Smooth muscle cell of the brain vasculature (primary cell): Measurements from ENCODE around the gene NME7.
"Not testable (repeated sequence)": the region's sequence is repeated elsewhere in the genome, so short reads cannot be mapped to it uniquely, and the experiment has no call there.

ENCODE experiments used
- DNase-seq: peaks from one replicate; pipeline ENCODE4 v3.0.0-alpha.2; 2012; ENCODE audit warnings: low read depth, low spot score

The NME7 gene

GRCh38 chr1:169235568-169235967 lies 132.0 kb downstream of the NME7 start:
- no peak for DNase-seq

- no peak for DNase-seq
Observed at GRCh38 chr1:169234780-169235179, 132.8 kb downstream of the NME7 start.

GRCh38 chr1:169217636-169218035 lies 150.0 kb downstream of the NME7 start:
- no peak for DNase-seq

GRCh38 chr1:169214598-169214997 lies 153.0 kb downstream of the NME7 start:
- DNase-seq, result no peak

- DNase-seq, result no peak
Observed at GRCh38 chr1:169212088-169212487, 155.5 kb downstream of the NME7 start.

- no peak for DNase-seq
Observed at GRCh38 chr1:169207797-169208520, 159.6 kb downstream of the NME7 start.

- no peak for DNase-seq
Observed at GRCh38 chr1:169204157-169204556, 163.4 kb downstream of the NME7 start.

GRCh38 chr1:169202791-169203665 lies 164.6 kb downstream of the NME7 start:
- no peak for DNase-seq

GRCh38 chr1:169201084-169201619 lies 166.4 kb downstream of the NME7 start:
- no peak for DNase-seq

GRCh38 chr1:169200319-169200718 lies 167.3 kb downstream of the NME7 start:
- DNase-seq, result no peak

- DNase-seq, result no peak
Observed at GRCh38 chr1:169196581-169196980, 171.0 kb downstream of the NME7 start.

- no peak for DNase-seq
Observed at GRCh38 chr1:169196161-169196560, 171.4 kb downstream of the NME7 start.

- no peak for DNase-seq
Observed at GRCh38 chr1:169193191-169193850, 174.3 kb downstream of the NME7 start.

GRCh38 chr1:169186106-169186505 lies 181.5 kb downstream of the NME7 start:
- DNase-seq, result no peak

GRCh38 chr1:169184812-169185211 lies 182.8 kb downstream of the NME7 start:
- no peak for DNase-seq

- no peak for DNase-seq
Observed at GRCh38 chr1:169180174-169180573, 187.4 kb downstream of the NME7 start.

GRCh38 chr1:169179431-169179830 lies 188.2 kb downstream of the NME7 start:
- DNase-seq, result not testable (repeated sequence)

GRCh38 chr1:169175461-169175860 lies 192.1 kb downstream of the NME7 start:
- DNase-seq, result no peak

- DNase-seq, result no peak
Observed at GRCh38 chr1:169163059-169163458, 204.5 kb downstream of the NME7 start.

GRCh38 chr1:169161496-169162194 lies 206.0 kb downstream of the NME7 start:
- DNase-seq, result no peak

- no peak for DNase-seq
Observed at GRCh38 chr1:169160845-169161495, 206.6 kb downstream of the NME7 start.
